ENCODE measurements around the gene ACKR2.
"Not testable (repeated sequence)": the region's sequence is repeated elsewhere in the genome, so short reads cannot be mapped to it uniquely, and the experiment has no call there.

The ACKR2 gene

DNA sequence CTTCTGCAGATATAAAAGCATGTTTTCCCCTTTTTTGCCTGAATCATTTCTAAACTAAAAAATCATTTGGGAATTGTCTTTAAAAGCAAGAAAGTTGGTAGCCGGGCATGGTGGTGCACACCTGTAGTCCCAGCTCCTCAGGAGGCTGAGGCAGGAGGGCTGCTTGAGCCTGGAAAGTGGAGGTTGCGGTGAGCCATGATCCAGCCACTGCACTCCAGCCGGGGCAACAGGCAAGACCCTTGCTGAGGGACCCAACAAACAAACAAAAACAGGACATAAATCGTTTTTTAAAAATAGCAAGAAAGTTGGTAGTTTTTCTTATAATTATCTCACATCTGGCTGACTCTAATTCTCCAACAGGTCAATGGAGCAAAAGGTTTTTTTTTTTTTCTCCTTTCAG lies 7.5 kb upstream of the ACKR2 start:
- DNase-seq, result no peak

DNA sequence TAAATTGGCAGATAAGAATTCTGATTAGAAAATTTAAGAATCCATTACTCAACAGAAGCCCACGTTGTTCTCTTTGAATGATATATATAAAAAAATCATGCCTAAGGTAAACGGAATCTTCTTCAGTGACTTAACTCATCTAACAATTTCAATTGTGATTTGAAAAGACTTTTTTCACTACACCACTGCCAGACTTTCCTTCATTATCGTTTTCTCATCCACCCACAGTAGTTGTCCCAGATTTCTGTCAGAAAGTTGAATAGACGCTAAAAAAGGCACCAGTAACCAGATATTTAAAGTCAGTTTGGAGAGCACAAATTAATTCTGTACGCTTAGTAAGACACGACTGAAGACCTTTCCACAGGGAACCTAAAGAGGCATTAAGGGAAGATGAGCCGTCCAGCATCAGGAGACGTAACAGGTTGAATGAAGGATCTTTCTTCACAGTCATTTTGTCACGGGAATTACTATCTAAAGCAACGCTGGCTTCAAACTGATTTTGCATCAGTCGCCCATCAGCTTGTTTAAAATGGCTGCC lies 6.3 kb upstream of the ACKR2 start:
- no peak for DNase-seq

DNA sequence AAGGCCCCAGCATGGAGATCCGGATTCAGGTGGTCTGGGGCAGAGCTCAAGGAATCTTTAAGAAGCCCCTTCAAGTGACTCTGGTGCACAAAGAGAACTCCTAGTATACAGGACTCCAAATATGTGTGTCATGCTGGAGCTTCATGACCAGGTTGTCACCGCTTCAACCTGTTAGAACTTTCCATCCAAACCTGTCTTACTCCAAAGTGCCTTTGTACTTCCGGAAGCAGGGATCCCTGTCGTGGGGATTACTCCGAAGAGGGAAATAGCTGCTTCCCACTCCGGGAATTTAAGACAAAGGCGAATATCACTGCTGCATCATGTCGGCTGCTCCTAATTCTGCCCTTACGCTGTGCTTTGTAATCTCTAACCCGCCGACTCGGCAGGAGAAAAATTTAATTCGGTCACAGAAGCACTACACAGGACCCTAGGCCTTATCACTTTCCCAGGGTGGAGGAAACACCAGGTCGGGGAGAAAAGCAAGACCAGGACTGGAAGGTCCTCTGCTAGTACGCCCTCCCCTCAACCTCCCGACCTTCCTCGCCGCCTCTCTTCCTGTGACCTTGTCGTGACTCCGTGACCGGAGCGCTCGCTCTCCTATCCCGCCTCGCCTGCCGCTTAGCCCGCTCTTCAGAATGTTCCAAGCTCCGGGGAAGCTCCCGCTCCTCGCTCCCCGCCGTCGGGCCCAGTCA lies 5.7 kb upstream of the ACKR2 start:
- peak; percentile 25 for DNase-seq

DNA sequence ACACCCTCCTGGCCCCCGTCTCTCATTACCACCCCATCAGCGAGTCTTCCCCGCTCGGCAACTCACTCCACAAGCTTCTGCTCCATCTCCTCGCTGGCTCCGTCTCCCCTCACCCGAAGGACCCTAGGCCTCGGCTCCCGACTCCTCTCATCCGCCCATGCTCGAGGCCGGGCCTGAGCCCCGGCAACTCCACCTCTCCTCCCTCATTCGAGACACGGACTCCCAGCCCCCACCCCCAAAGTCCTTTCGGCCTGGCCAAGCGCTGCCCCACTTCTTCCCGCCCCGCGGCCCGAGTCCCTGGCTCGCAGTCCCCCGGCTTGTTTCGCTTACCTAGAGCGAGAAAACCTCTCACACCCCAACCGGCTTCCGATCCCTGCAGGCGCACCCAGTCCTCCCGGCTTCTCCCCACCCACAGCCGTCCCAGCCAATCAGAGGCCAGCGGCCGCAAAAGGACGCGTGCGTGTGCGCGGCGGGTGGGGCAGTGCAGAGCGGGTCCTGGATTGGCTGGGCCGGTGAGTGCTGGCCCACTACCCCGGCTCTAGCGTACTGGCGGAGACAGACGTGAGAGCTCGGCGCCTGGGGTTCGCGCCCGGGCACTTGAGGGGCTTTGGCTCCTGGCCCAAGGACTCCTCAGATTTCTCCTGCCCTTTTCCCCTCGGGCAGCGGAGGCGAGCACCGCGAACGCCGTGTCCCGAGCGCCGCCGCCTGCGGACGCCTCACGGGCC lies 5.0 kb upstream of the ACKR2 start, which contains the start of gene HIGD1A:
TSS of gene HIGD1A (minus strand) at position 385 of the 725 bp plus-strand sequence. CDS start 10,237 bp downstream, outside the sequence.
- DNase-seq, result peak; percentile 90

DNA sequence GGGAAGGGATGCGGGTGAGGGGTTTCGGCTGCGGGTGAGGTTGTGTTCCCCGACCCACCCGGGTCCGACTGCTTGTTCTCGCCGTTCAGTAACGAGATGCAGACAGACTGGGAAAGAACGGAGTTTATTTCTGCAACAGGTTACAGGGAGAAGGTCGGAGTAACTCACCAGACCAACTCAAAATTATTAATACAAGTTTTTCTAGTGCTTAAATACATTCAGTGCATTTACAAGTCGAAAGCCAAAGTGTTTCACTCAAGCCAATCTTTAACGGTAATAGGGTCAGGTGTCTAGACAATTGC lies 4.5 kb upstream of the ACKR2 start:
- DNase-seq, result no peak

DNA sequence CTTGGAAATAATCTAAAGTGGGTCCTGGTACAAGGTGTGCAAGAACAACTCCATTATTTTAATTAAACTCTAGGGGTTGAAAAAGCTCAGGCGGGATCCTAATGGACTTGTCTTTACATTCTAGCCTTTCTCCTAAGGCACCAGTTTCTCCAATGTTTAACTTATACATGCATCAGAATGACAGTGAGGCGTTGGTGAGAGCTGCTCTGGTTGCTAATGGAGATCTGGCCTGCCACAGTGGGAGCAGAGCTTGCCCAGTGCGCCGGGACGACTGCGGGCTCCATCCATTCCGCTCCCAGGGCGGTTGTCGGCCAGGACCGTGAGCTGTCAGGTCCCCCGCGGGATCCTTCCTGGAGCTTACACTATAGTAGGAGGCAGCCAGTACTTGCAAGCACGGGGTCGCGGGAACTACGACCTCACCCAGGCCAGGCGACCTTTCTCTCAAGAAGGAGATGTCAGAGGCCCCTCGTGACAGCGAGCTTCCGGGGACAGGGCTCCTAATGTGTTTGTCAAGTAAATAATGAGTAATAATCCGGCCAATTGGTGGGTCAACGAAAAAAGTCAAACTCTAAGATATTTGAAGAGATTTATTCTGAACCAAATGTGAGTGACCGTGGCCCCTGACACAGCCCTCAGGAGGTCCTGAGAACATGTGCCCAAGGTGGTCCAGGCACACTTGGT lies 4.0 kb upstream of the ACKR2 start:
- DNase-seq, result peak; percentile 13

DNA sequence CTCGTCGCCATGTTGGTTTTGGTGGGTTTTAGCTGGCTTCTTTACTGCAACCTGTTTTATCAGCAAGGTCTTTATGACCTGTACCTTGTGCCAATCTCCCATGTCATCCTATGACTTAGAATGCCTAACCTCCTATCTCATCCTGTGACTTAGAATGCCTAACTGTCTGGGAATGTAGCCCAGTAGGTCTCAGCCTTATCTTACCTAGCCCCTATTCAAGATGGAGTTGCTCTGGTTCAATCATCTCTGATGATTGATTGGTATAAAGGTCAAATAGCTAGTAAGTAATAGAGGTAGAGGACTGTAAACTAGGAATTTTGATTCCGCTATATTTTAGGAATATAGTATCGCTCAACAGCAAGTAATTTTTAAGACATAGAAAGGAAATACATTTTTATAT lies 1.3 kb upstream of the ACKR2 start:
- DNase-seq, result no peak

DNA sequence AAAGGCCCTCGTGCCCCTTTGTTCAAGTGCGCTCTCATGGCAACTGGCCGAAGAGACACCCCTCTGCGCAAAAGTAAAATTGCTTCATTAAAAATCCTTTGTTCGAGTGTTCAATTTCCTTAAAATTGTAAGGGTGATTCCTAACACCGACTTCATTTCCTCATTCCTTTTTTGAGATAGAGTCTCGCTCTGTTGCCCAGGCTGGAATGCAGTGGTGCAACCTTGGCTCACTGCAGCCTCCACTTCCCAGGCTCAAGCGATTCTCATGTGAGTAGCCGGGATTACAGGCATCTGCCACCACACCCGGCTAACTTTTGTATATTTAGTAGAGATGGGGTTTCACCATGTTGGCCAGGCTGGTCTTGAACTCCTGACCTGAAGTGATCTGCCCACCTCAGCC lies 1.5 kb downstream of the ACKR2 start:
- DNase-seq, result not testable (repeated sequence)

DNA sequence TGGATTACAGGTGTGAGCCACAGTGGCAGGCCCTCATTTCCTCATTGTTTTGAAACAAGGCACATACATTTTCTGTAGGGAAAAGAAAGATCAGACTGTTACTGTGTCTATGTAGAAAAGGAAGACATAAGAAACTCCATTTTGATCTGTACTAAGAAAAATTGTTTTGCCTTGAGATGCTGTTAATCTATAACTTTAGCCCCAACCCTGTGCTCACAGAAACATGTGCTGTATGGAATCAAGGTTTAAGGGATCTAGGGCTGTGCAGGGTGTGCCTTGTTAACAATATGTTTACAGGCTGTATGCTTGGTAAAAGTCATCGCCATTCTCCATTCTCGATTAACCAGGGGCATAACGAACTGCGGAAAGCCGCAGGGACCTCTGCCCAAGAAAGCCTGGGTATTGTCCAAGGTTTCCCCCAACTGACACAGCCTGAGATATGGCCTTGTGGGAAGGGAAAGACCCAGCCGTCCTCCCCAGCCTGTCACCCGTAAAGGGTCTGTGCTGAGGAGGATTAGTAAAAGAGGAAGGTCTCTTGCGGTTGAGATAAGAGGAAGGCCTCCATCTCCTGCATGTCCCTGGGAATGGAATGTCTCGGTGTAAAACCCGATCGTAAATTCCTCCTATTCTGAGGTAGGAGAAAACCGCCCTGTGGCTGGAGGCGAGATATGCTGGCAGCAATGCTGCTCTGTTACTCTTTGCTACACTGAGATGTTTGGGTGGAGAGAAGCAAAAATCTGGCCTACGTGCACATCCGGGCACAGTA lies 2.1 kb downstream of the ACKR2 start:
- not testable (repeated sequence) for DNase-seq

DNA sequence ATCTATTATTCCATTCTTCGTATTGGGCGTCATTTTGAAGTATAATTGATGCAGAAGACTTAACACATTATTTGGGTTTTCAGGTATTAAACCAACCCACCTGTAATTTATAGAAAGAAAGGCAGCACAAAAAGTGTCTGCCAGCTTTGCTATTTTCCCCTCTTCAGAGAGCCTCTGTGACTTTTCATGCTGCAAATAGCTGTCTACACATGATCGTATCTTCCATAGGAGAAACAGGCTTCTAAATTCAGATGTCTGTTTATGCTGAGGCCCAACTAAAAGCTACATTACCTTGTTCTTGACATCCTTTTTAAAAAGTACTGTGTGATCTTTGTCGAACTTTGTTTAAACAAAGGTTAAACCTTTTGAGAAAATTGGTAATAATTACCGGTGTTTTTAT lies 5.0 kb downstream of the ACKR2 start:
- DNase-seq, result no peak

DNA sequence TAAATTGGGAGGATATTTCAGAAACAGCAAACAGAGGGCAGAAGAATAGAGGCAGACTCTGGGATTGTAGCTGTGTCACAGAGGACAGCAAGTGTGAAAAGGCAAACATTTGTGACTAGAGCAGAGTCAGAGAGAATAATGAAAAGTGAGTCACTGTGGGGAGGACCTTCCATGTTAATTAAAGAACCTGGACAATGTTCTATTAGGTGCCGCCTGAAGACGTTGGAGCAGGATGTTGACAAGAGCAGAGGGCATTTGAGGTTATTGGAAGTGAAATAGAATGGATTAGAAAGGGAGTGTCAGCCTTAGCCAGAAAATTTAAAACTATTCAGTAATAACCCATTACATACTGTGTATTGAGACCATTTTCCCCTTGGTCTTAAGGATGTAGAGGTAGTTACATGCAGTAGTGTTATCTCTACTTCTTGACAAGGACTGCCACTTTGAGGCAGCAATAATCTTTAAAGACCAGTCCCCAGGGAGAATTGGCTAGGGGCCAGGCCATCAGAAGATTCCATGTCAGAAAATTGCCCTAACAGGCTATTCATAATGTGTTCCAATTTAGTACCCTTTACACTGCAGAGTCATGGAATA lies 5.8 kb downstream of the ACKR2 start:
- peak; percentile 4 for DNase-seq

DNA sequence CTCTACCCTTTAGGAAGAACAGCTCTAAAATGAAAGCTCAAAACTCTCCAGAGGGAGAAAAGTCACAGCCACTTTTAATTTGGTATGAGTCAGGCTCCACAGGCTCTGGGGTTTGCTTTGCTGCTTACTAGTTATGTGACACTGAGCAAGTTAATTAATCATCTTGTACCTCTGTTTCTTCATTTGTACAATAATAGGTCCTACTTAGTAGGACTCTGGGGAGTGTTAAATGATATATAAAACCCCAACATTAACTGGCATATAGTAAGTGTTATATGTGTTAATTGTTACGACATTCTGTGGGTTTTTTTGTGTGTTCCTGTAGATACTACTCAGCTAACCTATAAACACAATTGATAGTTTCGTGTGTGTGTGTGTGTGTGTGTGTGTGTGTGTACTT lies 6.6 kb downstream of the ACKR2 start:
- no peak for DNase-seq

DNA sequence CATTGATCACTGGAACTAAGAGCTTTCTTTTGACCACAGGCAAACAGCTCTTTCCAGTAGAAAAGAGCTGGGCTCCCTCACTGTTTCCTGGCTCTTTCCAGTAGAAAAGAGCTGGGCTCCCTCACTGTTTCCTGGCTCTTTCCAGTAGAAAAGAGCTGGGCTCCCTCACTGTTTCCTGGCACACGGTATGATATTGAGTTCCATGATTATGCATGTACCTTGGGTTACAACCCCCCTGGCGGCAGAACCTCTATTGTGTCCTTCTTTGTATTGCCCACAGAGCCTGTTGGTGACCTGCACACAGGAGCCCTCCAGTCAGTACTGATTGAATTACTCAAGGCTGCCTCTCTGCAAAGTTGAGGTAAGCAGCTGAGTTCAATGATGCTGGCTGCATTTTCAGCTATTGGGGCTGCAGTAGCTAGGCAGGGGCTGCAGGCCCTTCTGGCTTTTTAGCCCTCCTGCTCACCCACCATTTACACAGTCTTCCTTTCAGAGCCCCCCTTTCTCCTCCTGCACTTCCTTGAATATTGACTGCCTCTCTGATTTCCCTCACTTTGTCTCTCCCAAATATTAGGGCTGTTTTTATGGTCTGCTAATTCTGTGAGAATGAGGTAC lies 10.2 kb downstream of the ACKR2 start:
- peak; percentile 41 for DNase-seq

DNA sequence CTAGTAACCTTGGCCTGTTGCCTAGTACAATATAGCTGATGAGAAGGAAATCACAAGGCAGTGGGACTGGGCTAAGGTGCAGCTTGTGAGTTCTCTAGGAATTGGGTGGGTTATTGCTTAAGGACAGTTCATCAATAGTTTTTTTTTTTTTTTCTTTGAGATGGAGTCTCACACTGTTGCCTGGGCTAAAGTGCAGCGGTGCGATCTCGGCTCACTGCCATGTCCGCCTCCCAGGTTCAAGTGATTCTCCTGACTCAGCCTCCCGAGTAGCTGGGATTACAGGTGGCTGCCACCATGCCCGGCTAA lies 11.5 kb downstream of the ACKR2 start:
- DNase-seq, result no peak

DNA sequence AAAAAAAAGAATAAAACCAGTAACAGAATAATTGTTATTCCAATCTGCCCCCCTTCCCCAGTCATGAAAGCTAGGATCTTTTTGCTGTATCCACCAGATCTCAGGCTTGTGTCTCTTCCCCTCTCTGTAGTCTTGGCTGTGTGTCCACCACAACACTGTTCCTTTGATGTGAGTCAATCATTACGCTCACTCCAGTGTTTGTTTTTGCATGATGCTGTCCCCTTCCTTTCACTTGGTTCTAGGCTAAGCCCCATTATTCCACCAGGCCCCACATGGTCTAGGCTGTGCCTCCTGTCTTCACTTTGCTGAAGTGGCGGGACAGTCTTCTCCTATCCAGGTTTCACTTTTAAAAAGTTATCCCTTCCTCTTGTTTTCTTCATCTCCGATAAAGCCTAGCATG lies 13.6 kb downstream of the ACKR2 start:
- DNase-seq, result no peak

DNA sequence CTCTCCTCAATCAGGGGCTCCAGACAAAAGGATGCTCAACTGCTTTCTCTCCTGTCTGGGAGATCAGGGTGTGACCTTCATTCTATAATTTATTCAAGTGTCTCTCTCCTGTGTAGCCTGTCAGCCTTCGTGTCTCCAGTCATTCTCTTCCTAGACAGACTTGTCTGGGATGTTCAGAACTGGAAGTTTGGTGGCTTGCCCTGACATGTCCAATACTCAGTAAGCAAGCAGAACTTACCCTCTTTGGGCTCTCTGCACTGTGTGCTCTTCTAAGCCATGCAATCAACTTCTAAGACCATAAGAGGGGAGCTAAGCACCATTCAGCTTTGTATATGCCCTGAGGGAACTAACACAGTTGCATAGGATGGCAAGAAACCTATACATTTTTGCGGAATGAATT lies 14.1 kb downstream of the ACKR2 start:
- DNase-seq, result no peak

DNA sequence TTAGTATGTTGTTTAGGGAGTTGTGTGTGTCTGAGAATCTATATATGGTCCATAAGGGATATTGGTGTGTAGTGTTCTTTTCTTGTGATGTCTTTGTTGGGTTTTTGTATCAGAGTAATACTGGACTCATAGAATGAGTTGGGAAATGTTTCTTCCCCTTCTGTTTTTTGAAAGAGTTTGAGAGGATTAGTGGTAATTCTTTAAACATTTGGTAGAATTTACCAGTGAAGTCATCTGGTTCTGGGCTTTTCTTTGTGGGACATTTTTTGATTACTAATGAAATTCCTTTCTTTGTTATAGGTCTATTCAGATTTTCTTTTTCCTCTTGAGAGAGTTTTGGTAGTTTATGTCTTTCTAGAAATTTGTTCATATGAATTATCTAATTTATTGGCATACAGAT lies 16.9 kb downstream of the ACKR2 start:
- no peak for DNase-seq

DNA sequence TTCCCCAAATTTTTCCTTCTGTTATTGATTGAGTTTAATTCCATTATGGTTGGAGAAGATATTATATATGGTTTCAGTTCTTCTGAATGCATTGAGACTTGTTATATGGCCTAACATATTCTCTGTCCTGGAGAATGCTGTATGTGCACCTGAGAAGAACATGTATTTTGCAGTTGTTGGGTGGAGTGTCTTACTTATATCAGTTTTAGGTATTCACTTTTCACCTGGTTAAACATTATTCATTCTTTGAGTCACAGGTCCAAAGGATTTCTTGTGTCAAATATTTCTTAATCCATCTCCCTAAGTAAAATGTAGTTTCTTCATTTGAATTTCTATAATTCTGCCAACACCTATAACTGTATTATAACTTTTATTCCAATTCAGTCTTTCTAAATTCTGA lies 17.8 kb downstream of the ACKR2 start:
- DNase-seq, result no peak

DNA sequence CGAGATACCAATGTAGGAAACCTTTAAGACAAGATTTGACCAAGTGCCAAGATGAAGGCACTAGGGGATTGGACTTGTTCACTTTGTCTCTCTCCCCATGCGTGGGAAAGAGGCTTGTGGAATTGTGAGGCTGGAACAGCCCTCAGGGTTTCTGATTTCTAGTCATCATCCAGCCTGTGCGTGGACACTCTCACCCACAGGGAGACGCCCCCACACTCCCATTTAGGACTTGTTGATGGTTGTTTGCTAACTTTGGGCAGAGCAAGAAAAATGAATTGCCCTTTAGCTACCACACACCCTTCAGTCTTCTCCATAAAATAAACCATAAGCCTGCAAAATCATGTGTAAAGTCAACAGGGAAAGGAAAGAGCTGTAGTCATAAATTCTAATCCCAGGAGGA lies 18.4 kb downstream of the ACKR2 start:
- DNase-seq, result no peak

DNA sequence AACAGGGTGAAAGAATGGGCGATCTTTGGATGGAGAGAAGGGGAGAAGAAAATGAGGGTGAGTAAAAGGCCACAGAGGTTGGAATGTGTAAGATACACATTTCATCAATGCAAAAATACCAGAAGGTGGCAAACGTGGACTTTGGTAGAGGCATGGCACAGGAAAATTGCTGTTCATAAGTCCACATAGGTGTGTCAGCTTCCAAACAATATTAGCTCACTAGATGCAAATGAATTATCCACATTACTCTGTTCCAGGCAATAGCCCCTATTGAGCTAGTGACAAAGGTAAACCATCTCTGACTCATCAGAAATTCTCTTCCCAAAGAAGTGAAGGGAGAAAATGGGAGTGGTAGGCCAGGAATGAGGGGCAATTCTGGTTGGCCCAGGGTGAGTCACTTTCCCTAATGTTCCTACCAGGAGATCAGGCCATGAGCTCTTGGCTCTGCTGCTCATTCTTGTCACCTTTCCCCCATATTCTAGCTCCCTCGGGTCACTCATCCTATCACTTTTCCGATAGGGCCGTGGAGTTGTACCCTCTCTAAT lies 19.9 kb downstream of the ACKR2 start:
- no peak for DNase-seq

DNA sequence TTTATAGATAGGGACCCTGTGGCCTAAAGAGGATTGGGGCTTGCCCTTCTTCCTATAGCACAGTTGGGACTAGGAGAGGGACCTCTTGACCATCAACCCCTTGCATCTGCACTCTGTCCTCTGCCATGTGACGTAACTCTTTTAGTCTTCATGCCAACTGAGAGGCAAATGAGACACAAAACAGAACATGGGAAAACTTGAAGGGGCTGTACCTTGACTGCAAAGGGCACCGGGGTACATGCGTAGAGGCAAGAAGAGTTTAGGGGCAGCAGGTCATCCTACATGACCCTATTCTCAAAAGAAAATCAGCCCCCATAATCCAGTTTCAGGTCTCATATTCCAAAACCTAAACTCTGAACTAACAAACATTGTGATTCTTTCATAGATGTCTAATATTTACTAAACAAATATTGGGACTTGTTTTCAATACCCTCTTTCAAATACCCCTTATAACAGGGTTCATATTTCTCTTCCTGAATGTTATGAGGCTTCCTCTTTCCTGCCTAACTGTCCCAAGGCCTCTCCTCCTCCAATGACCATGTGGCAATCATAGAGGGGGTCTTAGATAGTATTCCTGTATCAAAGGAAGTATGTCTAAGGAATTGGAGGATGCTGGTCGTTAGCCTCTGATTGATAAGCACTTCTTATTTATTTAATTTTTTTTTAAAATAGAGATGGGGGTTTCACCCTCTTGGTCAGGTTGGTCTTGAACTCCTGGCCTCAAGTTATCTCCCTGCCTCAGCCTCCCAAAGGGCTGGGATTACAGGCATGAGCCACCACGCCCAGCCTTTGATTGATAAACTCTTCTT lies 20.6 kb downstream of the ACKR2 start:
- DNase-seq, result no peak
